ENCODE results near the gene PLEKHO1.

DNA sequence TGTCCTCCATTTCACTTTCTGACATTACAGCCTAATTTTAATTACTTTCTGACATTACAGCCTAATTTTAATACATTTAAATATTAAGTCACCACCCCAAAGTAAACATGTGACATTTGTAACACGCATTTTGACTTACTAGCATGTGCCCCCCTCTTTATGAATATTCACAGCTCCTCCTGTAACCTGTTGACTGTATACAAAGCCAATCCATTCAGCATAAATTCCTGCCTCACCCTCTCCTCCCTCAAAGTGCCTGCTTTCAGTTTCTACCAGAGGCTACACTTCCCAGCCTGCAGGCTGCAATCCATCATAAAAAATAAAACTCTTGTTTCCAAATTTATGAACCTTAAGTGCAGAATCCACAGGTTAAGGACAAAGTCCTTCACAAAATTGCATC, 46.7 kb downstream of the PLEKHO1 start:
- TF ChIP-seq TAF1 (IDR thresholded peaks at IDR 0.05; ENCODE audit: borderline replicate concordance, low read depth, low read length) (no peak), POLR2A (IDR thresholded peaks at IDR 0.05; ENCODE audit: low read depth, low read length) (no peak)
